ENCODE measurements around the gene TTC34. TPM values are rescaled to one million over a fixed set of nuclear protein-coding genes. Genes with fewer than 3 reads are reported as not detected.

TTC34 gene
- total and polyA plus RNA-seq, 2 of the 4 experiments (the other 2 are of a cell fraction): under 0.01 to 0.09 TPM

- ATAC-seq (ENCODE audit: low read depth): no peak
- TF ChIP-seq POLR2A (IDR thresholded peaks at IDR 0.05; ENCODE audit: low read depth, low read length) (no peak), CEBPB (IDR thresholded peaks at IDR 0.05; ENCODE audit: low read depth, low read length) (no peak), MAFK (IDR thresholded peaks at IDR 0.05; ENCODE audit: low read depth, low read length) (no peak), FOS (IDR thresholded peaks at IDR 0.05; ENCODE audit: low read depth, low read length) (no peak), ELK1 (IDR thresholded peaks at IDR 0.05; ENCODE audit: borderline replicate concordance, low read depth, low read length) (no peak), MXI1 (IDR thresholded peaks at IDR 0.05; ENCODE audit: borderline replicate concordance, low read depth, low read length) (no peak), MAZ (IDR thresholded peaks at IDR 0.05; ENCODE audit: borderline replicate concordance, low read depth, low read length) (no peak), CHD1 (IDR thresholded peaks at IDR 0.05; ENCODE audit: low read depth, low read length) (no peak), CTCF (conservative IDR thresholded peaks at IDR 0.05; ENCODE audit: low read depth, low read length) (no peak), SMC3 (IDR thresholded peaks at IDR 0.05; ENCODE audit: low read depth, low read length) (no peak), RFX5 (IDR thresholded peaks at IDR 0.05; ENCODE audit: low read depth, low read length) (no peak), NFE2L2 (IDR thresholded peaks at IDR 0.05; ENCODE audit: low read depth, low read length) (no peak), BHLHE40 (IDR thresholded peaks at IDR 0.05; ENCODE audit: low read depth, low read length) (no peak), RAD21 (IDR thresholded peaks at IDR 0.05; ENCODE audit: low read length) (no peak)
- TF ChIP-seq, protein P1, sequence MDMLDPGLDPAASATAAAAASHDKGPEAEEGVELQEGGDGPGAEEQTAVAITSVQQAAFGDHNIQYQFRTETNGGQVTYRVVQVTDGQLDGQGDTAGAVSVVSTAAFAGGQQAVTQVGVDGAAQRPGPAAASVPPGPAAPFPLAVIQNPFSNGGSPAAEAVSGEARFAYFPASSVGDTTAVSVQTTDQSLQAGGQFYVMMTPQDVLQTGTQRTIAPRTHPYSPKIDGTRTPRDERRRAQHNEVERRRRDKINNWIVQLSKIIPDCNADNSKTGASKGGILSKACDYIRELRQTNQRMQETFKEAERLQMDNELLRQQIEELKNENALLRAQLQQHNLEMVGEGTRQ (IDR thresholded peaks at IDR 0.05; ENCODE audit: low read depth, low read length): no peak
Observed at GRCh38 chr1:2799811-2800663, 1.5 kb downstream of the TTC34 start.

More at GRCh38 chr1:2799811-2800663, 1.5 kb downstream of the TTC34 start:
- Histone ChIP-seq H3K4me2 (ENCODE audit: low read depth, low read length) (no peak overlapping the region), H2BK15ac (ENCODE audit: low read depth, low read length) (no peak overlapping the region), H2BK20ac (ENCODE audit: low read depth, low read length) (no peak overlapping the region), H2AFZ (replicated peaks; ENCODE audit: low read length, poor library complexity) (no peak overlapping the region), H2BK120ac (ENCODE audit: low read depth, low read length) (no peak overlapping the region), H3K79me1 (ENCODE audit: low read depth in 1 of 2, low read length in 2 of 2) (no peaks in the 10 kb centered on the region), H4K5ac (ENCODE audit: low read depth, low read length) (no peak overlapping the region), H3K4me3 (ENCODE audit: insufficient read depth, low read depth, low read length) (no peak overlapping the region), H2BK5ac (ENCODE audit: low read depth, low read length, poor library complexity, severe bottlenecking) (no peak overlapping the region), H3K18ac (ENCODE audit: low read depth, low read length) (no peak overlapping the region), H2AK5ac (ENCODE audit: low read depth, low read length) (no peak overlapping the region), H3K9ac (ENCODE audit: low read depth, low read length) (no peak overlapping the region), H4K91ac (ENCODE audit: insufficient read depth, low read depth, low read length) (no peak overlapping the region), H3K4me1 (ENCODE audit: control insufficient read depth, insufficient read depth, low read length) (no peaks in the 10 kb centered on the region), H3K27me3 (ENCODE audit: control insufficient read depth, insufficient read depth, low read length) (no peaks in the 10 kb centered on the region), H3K14ac (replicated peaks; ENCODE audit: low read depth, low read length) (no peak overlapping the region), H4K20me1 (ENCODE audit: insufficient read depth, low read length) (no peaks in the 10 kb centered on the region), H2AK9ac (replicated peaks; ENCODE audit: low read depth, low read length, poor library complexity) (no peak overlapping the region), H3K36me3 (ENCODE audit: control insufficient read depth, insufficient read depth, low read length) (no peaks in the 10 kb centered on the region), H3K27ac (ENCODE audit: insufficient read depth, low read length) (no peak overlapping the region), H4K8ac (ENCODE audit: low read depth in 2 of 2, low read length in 2 of 2) (no peak overlapping the region), H3K9me3 (ENCODE audit: control insufficient read depth, insufficient read depth, low read length) (peaks cover 64% of the 10 kb centered on the region), H3K9me1 (ENCODE audit: insufficient read depth, low read length) (no peaks in the 10 kb centered on the region), H3K4ac (ENCODE audit: low read depth, low read length) (no peak overlapping the region), H3K23ac (ENCODE audit: low read depth, low read length) (no peak overlapping the region), H3K56ac (ENCODE audit: extremely low read depth, insufficient read depth, low read length) (no peak overlapping the region)
- intact Hi-C loops (cut with micrococcal nuclease) (no loop called here), dilution Hi-C loops (cut with HindIII; ENCODE audit: low sequenced_read_pairs, unreplicated experiment) (no loop called here), in situ Hi-C loops (cut with MboI; ENCODE audit: low sequenced_read_pairs) (no loop called here)
- ChIA-PET CTCF (no interaction called here), POLR2A (ENCODE audit: unreplicated experiment) (no interaction called here)
- WGBS, 2 experiments (ENCODE audit: extremely low coverage in 2 of 2, insufficient read length in 1 of 2): 86% methylated on average over 20 of the region's 49 CpGs; no CpG with 5 or more reads in 1 of the 2 experiments
- DNase-seq: no peak
- no TSS peak for BruUV-seq (replicated peaks)
